Stimulated activated memory B cell treated with anti-CD40 and anti-IgM and Interleukin-4, amounts not matched to agents 10 μg/mL and 1 μg/mL and 100 μg/mL, for 72 hours (primary cell): ENCODE measurements around the gene LRCOL1.

Experiments used
- ATAC-seq: fragments of 150-1000 bp; cut with Tn5 transposase; 2 replicates; pipeline ENCODE4 v1.10.0; 2021
- H3K27ac Mint-ChIP-seq: one replicate; pipeline ENCODE4 v1.8.0; 2022; ENCODE audit warnings: mild to moderate bottlenecking, mixed read lengths
- H3K27me3 Mint-ChIP-seq: one replicate; pipeline ENCODE4 v1.8.0; 2022; ENCODE audit warnings: mixed read lengths
- H3K36me3 Mint-ChIP-seq: one replicate; pipeline ENCODE4 v1.8.0; 2022; ENCODE audit warnings: mixed read lengths
- H3K4me1 Mint-ChIP-seq: one replicate; pipeline ENCODE4 v1.8.0; 2022; ENCODE audit warnings: mixed read lengths
- H3K4me3 Mint-ChIP-seq: one replicate; pipeline ENCODE4 v1.8.0; 2022; ENCODE audit warnings: mild to moderate bottlenecking, moderate library complexity, mixed read lengths
- H3K9me3 Mint-ChIP-seq: one replicate; pipeline ENCODE4 v1.8.0; 2022; ENCODE audit warnings: mixed read lengths

LRCOL1 gene

DNA sequence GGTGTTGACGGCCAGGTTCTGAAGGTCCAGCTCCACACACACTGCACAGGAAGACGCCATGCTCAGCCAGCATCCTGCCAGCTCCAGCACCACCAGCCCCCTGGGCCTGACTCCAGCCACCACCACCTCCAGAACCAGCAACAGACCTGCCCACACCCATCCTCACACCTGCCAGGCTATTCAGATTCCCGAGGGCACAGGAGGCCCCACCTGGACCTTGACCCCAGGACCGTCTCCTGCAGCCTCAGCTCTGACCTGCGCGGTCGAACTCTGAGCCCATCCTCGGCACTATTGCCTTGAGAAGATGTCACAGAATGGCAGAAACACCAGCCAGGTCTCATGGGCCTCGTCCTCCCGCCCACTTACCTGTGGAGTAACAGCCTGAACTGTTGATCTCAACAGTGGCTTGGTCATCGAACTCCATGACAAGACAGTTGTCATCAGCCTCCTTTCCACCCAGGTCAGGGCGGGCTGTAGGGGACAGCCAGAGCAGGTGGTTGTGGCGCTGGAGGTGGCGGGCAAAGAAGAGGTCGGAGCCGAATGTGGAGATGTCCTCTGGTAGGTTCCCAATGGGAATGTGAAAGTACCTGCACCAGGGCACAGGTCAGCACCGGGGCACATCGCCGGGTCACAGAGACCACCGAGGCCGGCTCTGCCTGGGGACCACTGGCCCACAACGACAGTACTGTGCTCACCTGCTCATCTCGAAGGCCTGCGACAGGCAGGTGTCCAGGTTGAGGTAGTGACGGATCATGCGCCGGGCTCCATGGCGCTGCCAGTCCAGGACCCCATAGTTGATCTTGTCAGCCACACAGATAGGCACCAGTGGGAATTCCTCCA lies 31.6 kb upstream of the LRCOL1 start:
- H3K27ac Mint-ChIP-seq, result no peak overlapping the region
- H3K36me3 Mint-ChIP-seq, result peaks cover 61% of the 10 kb centered on the region
- H3K4me1 Mint-ChIP-seq, result no peaks in the 10 kb centered on the region
- no peak for ATAC-seq
- H3K9me3 Mint-ChIP-seq, result no peaks in the 10 kb centered on the region
- H3K4me3 Mint-ChIP-seq, result no peak overlapping the region
- H3K27me3 Mint-ChIP-seq, result no peaks in the 10 kb centered on the region

DNA sequence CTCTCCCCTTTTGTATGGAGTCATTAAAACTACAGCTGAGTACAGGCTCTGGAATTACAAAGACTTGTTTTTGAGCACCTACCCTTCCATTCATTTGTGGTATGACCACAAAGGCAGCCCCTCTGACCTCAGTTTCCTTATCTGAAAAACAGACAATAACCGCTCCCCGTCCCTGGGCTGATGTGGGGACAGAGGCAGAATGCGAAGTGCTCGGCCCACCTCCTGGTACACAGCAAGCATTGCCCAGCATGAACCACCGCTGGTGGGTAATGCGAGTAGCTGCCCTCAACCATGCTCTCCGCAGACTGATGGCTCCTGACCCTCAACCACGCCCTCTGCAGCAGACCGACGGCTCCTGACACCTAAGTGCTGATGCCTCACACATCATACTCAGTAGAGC lies 30.6 kb upstream of the LRCOL1 start:
- Mint-ChIP-seq H3K9me3 (no peaks in the 10 kb centered on the region), H3K27me3 (no peaks in the 10 kb centered on the region), H3K4me1 (no peaks in the 10 kb centered on the region), H3K36me3 (peaks cover 68% of the 10 kb centered on the region), H3K27ac (no peak overlapping the region), H3K4me3 (no peak overlapping the region)
- no peak for ATAC-seq

DNA sequence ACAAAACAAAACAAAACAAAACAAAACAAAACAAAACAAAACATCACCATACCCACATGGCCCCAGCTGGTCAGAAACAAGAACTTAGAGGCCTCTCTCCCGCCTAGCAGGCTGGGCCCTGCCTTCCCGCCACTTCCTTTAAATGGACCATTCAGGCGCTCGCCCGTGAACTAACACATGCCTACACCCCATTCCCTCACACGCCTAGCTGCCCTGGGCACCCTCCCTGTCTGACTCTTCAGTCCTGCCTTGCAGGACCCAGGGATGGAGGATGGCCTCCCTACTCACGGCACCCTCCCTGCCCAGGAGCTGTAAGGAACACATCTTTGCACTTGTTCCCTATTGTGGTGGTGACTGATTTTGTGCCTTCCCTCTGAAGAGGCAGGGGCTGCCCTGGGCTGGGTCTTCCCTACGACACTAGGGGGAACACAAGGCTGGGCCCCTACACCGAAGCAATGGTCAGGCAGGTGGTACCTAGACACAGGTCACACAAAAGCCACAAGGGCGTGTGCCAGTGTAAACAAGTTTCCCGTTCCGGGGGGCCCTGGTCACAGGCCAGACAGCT lies 29.7 kb upstream of the LRCOL1 start:
- no peak overlapping the region for H3K4me3 Mint-ChIP-seq
- no peaks in the 10 kb centered on the region for H3K27me3 Mint-ChIP-seq
- H3K27ac Mint-ChIP-seq, result no peak overlapping the region
- ATAC-seq, result no peak
- H3K4me1 Mint-ChIP-seq, result no peaks in the 10 kb centered on the region
- H3K36me3 Mint-ChIP-seq, result peaks cover 75% of the 10 kb centered on the region
- no peaks in the 10 kb centered on the region for H3K9me3 Mint-ChIP-seq

DNA sequence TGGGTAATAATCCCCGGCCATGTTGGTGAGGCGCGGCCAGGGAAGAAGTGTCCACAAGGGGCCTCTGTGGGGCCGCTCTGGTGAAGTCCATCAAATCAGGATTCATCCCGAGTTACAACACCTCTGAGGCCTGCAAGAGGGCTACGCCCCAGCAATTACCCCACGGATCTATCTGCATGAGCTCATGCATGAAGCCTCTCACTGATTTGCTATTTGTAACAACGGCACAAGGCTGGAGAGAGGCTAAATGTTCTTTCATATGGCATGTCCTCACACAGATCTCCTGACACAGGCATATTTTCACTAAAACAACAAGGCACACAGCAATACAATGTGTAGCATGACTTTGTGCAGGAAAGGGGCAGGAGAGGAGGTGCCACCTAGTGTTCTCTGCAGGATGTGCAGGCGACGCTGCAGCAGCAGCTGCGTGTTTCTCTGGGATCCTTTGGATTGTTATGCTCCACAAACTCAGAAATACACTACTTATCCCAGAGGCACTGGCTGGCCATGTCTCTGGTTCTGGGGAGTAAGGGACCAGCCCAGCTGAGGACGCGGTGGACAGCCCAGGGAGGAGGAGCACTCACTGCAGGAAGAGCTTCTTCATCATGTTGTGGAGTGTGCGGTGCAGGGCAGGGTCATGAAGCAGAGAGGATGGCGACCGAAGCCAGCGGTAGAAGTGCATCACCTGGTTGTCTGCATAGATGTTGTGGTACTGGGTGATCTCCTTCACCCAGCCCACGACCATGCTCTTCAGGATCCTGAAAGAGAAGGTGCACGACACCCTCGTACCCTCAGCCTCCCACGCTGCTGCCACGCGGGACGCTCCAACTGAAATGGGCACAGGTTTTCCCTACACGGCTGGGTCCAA lies 28.4 kb upstream of the LRCOL1 start:
- Mint-ChIP-seq H3K27ac (no peak overlapping the region), H3K36me3 (peaks cover 86% of the 10 kb centered on the region), H3K4me3 (no peak overlapping the region), H3K27me3 (no peaks in the 10 kb centered on the region), H3K9me3 (no peaks in the 10 kb centered on the region), H3K4me1 (peaks cover 7% of the 10 kb centered on the region)
- no peak for ATAC-seq

DNA sequence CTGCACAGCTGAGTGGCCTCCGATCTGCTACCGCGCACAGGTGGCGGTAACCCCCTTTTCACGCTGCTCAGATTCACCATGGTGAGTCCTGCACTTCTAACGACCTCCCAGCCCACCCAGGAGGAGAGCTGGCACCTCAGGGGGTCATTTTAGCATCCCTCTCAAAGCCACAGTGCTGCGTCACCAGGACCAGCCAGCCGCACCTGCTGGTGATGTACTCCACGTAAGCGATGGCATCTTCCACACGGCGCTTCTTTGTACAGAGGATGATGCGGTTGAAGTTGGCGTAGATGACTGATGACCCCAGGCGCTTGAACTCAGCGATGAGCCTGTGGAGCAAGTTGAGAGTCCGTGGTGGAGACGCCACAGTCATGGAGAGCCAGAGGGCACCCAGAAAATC lies 27.4 kb upstream of the LRCOL1 start:
- no peak for ATAC-seq
- peaks cover 87% of the 10 kb centered on the region for H3K36me3 Mint-ChIP-seq
- no peaks in the 10 kb centered on the region for H3K9me3 Mint-ChIP-seq
- H3K27ac Mint-ChIP-seq, result no peak overlapping the region
- no peak overlapping the region for H3K4me3 Mint-ChIP-seq
- no peaks in the 10 kb centered on the region for H3K27me3 Mint-ChIP-seq
- peaks cover 14% of the 10 kb centered on the region for H3K4me1 Mint-ChIP-seq

DNA sequence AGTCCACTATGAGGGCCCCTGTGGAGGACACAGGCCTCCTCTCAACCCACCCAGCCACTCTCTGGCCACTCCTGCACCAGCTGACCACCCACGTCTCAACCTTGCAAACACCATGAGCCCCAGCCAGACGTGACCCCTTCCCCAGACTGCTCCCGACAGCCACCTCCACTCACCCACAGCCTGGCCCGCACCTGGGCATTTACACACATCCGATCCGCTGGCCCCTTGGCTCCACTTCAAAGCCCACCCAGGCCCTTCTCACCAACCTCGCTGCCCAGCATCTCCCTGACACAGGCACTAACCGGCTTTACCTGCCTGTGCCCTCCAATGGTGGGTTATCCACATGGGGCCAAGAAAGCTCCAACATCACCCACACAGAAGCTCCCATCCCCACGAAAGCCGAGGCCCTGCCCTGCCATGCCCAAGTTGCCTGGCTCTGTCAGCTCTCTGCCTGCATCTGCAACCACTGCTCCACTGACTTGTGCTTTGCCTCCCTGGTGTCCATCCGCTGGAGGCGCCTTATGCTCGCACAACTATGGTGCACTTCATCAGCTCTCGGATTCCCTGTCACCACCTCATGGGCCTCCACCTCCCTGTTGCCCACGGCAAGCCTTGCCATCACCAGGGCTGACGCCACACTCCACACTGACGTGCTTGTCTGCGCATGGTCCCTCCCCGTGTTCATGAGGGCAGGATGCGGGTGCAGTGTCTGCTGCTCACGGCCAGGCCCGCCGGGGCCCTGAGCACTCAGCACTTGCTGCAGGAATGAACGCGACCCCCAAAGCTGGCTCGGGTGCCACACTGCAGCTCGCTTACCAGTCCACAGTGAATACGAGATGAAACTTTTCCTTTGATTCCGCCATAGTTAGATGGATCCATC lies 24.9 kb upstream of the LRCOL1 start:
- no peaks in the 10 kb centered on the region for H3K27me3 Mint-ChIP-seq
- no peak overlapping the region for H3K4me3 Mint-ChIP-seq
- H3K27ac Mint-ChIP-seq, result peak overlapping the region; percentile 6
- H3K9me3 Mint-ChIP-seq, result no peaks in the 10 kb centered on the region
- no peak for ATAC-seq
- peaks cover 15% of the 10 kb centered on the region for H3K4me1 Mint-ChIP-seq
- H3K36me3 Mint-ChIP-seq, result peaks cover 88% of the 10 kb centered on the region

DNA sequence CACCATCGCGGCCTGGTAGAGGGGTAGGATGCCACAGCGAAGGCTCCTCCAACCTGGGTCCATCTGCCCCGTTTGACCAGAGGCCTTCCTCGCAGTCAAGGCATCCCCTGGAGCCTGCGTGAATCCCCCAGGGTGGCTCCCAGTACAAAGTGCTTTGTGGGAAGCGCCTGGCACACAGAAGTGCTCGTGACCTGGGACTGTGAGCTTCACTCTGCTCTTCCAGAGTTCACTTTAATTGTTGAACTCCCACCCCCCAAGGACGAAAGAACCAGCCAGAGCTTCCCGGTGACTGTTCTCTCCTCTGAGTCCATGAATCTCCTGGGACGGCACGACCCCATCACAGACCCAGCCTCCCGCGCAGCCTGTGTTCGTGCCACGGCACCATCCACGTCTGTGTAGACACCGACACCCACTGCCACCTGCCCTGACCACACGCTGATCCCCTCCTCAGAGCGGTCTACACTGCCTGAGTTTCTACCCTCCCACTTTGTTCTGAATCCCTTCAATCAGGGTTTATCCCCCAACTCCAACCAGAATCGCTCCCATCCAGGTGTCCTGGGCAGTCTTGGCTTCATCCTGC lies 24.1 kb upstream of the LRCOL1 start:
- H3K9me3 Mint-ChIP-seq, result no peaks in the 10 kb centered on the region
- no peak overlapping the region for H3K4me3 Mint-ChIP-seq
- peak overlapping the region; percentile 59 for H3K27ac Mint-ChIP-seq
- H3K36me3 Mint-ChIP-seq, result peaks cover 90% of the 10 kb centered on the region
- ATAC-seq, result no peak
- H3K27me3 Mint-ChIP-seq, result no peaks in the 10 kb centered on the region
- H3K4me1 Mint-ChIP-seq, result peaks cover 15% of the 10 kb centered on the region

DNA sequence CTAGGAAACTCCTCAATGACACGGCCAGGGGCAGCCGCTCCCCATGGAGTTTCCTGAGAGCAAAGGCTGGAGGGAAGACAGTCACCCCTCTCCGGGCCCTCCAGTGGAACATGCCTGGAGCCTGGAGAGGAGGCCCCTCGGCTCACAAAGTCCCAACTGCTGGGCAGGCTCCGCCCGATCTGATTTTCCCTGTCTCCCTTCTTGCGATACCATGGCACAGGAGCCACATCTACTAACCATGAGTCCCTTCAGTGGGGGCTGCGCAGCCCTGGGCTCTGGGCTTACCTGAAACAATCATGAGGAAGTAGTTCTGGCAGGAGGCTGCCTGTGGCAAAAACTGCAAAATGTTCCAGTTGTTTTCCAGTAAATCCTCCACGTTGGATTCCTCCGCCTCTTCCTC lies 23.5 kb upstream of the LRCOL1 start:
- H3K4me3 Mint-ChIP-seq, result no peak overlapping the region
- H3K9me3 Mint-ChIP-seq, result no peaks in the 10 kb centered on the region
- no peaks in the 10 kb centered on the region for H3K27me3 Mint-ChIP-seq
- no peak for ATAC-seq
- H3K27ac Mint-ChIP-seq, result peak overlapping the region; percentile 59
- peaks cover 88% of the 10 kb centered on the region for H3K36me3 Mint-ChIP-seq
- H3K4me1 Mint-ChIP-seq, result peaks cover 15% of the 10 kb centered on the region

DNA sequence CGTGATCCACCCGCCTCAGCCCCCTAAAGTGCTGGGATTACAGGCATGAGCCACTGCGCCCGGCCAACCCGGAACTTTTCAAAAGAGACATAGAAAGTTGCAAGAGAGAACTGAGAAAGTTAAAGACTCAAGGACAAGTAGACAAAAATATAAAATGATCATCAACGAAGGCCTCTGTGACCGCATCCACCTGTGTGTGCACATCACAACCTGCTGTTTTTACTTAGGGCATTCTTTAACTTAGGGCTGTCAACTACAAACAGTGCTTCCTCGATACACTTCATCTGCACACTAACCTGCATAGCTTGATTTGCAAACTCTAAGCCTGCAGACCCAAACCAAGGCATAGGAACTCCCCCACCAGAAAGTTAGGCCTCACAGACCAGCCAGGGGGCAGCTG lies 23.0 kb upstream of the LRCOL1 start:
- Mint-ChIP-seq H3K27me3 (no peaks in the 10 kb centered on the region), H3K4me3 (no peak overlapping the region), H3K9me3 (no peaks in the 10 kb centered on the region), H3K27ac (peak overlapping the region; percentile 59), H3K4me1 (peaks cover 15% of the 10 kb centered on the region), H3K36me3 (peaks cover 84% of the 10 kb centered on the region)
- no peak for ATAC-seq

DNA sequence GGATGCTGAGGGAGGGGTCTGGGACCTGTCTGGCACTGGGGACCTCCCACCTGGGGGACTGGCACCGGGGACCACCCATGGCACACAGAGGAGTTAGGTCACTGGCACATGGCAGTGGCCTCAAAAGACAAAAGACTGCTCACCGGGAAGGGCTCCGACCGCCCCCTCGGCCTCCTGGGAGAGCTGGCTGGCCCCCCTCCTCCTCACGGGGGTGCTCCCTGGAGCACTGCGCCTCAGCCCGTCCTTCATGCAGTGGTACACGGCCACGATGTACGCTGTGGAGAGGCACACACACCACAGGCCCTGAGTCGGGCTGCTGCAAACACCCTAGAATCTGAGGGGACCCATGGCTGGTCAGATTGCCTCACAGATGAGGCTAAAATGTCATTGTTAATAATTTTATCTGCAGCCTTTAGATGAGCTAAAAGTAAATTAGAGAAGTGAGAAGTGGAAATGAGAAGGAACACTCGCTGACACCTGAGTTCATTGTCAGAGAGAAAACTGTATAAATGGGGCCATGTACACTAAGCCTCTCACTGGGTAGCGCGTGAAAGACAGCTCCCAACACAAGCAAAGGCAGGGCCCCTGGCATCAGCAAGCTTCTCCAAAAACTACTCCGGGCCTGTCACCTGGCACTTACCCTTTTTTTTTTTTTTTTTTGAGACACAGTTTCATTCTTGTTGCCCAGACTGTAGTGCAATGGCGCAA lies 22.3 kb upstream of the LRCOL1 start:
- Mint-ChIP-seq H3K36me3 (peaks cover 83% of the 10 kb centered on the region), H3K27ac (peak overlapping the region; percentile 59), H3K4me3 (no peak overlapping the region), H3K9me3 (no peaks in the 10 kb centered on the region), H3K4me1 (peaks cover 15% of the 10 kb centered on the region), H3K27me3 (no peaks in the 10 kb centered on the region)
- ATAC-seq, result peak; percentile 84

DNA sequence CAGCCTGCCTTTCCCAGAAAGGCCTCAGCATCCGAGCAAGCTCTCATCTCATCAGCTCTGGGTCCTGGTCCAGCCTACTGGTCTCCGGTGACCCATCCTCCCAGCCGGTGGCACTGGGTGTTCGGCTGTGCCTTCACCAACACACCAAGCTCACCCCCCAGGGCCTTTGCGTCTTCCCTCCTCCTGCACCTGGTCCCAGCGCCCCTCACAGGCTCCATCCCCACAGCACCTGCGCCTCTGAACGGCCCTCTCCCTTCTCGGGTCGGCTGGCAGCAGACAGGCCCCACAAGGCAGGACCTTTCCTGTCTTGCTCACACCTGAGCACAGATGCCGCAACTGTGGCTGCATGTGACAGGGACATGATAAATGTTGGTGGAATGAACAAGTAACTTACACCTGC lies 21.3 kb upstream of the LRCOL1 start:
- ATAC-seq, result no peak
- no peak overlapping the region for H3K4me3 Mint-ChIP-seq
- no peaks in the 10 kb centered on the region for H3K9me3 Mint-ChIP-seq
- peaks cover 74% of the 10 kb centered on the region for H3K36me3 Mint-ChIP-seq
- H3K4me1 Mint-ChIP-seq, result peaks cover 15% of the 10 kb centered on the region
- no peaks in the 10 kb centered on the region for H3K27me3 Mint-ChIP-seq
- H3K27ac Mint-ChIP-seq, result no peak overlapping the region

DNA sequence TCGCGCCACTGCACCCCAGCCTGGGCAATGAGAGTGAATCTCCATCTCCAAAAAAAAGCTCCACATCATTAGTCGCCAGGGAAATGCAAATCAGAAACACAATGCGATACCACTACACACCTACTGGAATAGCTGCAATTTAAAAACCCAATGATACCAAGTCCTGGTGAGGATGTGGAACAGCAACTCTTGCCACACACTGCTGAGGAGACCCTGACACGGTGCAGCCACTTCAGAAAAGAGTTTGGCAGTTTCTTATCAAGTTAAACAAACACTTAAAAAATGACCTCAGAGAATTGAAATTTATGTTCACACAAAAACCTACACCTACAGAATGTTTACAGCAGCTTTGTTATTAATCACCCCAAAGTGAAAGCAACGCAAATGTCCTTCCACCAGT lies 20.3 kb upstream of the LRCOL1 start:
- H3K27me3 Mint-ChIP-seq, result no peaks in the 10 kb centered on the region
- H3K36me3 Mint-ChIP-seq, result peaks cover 68% of the 10 kb centered on the region
- H3K4me1 Mint-ChIP-seq, result peaks cover 15% of the 10 kb centered on the region
- ATAC-seq, result no peak
- no peak overlapping the region for H3K4me3 Mint-ChIP-seq
- no peaks in the 10 kb centered on the region for H3K9me3 Mint-ChIP-seq
- H3K27ac Mint-ChIP-seq, result no peak overlapping the region

DNA sequence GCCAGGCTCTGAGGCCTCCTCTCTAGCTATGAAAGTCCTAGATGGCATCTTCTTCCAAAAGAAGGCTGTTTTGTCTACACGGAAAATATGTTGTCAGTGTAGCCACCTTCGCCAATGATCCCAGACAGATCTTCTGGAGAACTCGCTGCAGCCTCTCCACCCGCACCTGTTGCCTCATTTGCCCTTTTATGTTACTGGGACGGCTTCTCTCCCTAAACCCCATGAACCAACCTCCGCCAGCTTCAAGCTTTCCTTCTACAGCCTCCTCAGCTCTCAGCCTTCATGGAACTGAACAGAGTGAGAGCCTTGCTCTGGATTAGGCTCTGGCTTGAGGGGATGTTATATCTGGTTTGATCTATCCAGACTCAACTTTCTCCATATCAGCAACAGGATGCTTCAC lies 18.9 kb upstream of the LRCOL1 start:
- Mint-ChIP-seq H3K27ac (no peak overlapping the region), H3K4me1 (peaks cover 9% of the 10 kb centered on the region)

More for the DNA sequence above, 18.9 kb upstream of the LRCOL1 start:
- ATAC-seq, result no peak
- Mint-ChIP-seq H3K36me3 (peaks cover 68% of the 10 kb centered on the region), H3K27me3 (no peaks in the 10 kb centered on the region), H3K4me3 (no peak overlapping the region), H3K9me3 (no peaks in the 10 kb centered on the region)
